HEK293 (cell line): Measurements from ENCODE around the gene PLEKHA6.

Experiments
- FEZF1 ChIP-seq: fragments of 450-650 bp; formaldehyde crosslinking; IDR thresholded peaks from 2 replicates; pipeline ENCODE4 v1.5.1; 2016; ENCODE audit warnings: missing biosample characterization, missing genetic modification characterization
- GLIS2 ChIP-seq: fragments of 450-650 bp; formaldehyde crosslinking; IDR thresholded peaks from 2 replicates; pipeline ENCODE4 v1.5.1; 2016; ENCODE audit warnings: missing biosample characterization, missing genetic modification characterization
- OSR2 ChIP-seq: fragments of 450-650 bp; formaldehyde crosslinking; IDR thresholded peaks from 2 replicates; pipeline ENCODE4 v1.5.1; 2016; ENCODE audit warnings: missing biosample characterization, missing genetic modification characterization
- ZBTB1 ChIP-seq: fragments of 450-650 bp; formaldehyde crosslinking; IDR thresholded peaks from 2 replicates; pipeline ENCODE4 v1.5.1; 2016; ENCODE audit warnings: missing biosample characterization, missing genetic modification characterization
- ZNF239 ChIP-seq: fragments of 450-650 bp; formaldehyde crosslinking; IDR thresholded peaks from 2 replicates; pipeline ENCODE4 v1.5.1; 2016; ENCODE audit warnings: missing biosample characterization, missing genetic modification characterization
- ZNF248 ChIP-seq: fragments of 450-650 bp; formaldehyde crosslinking; IDR thresholded peaks from 2 replicates; pipeline ENCODE4 v1.5.1; 2017; ENCODE audit warnings: missing biosample characterization, missing genetic modification characterization
- ZNF37A ChIP-seq: fragments of 450-650 bp; IDR thresholded peaks from 2 replicates; pipeline ENCODE4 v1.5.1; 2018; ENCODE audit warnings: missing biosample characterization, missing genetic modification characterization
- ZNF585B ChIP-seq: fragments of 450-650 bp; formaldehyde crosslinking; IDR thresholded peaks from 2 replicates; pipeline ENCODE4 v1.5.1; 2016; ENCODE audit warnings: missing biosample characterization, missing genetic modification characterization
- ZNF621 ChIP-seq: fragments of 450-650 bp; formaldehyde crosslinking; IDR thresholded peaks from 2 replicates; pipeline ENCODE4 v1.5.1; 2017; ENCODE audit warnings: missing biosample characterization, missing genetic modification characterization
- ZNF629 ChIP-seq: fragments of 450-650 bp; formaldehyde crosslinking; IDR thresholded peaks from 2 replicates; pipeline ENCODE4 v1.5.1; 2017; ENCODE audit warnings: missing biosample characterization, missing genetic modification characterization
- TF ChIP-seq, protein P1 (sequence below): fragments of 450-650 bp; formaldehyde crosslinking; IDR thresholded peaks from 2 replicates; pipeline ENCODE4 v1.5.1; 2016; ENCODE audit warnings: missing biosample characterization, missing genetic modification characterization
- TF ChIP-seq, protein P2 (sequence below): fragments of 450-650 bp; formaldehyde crosslinking; IDR thresholded peaks from 2 replicates; pipeline ENCODE4 v1.5.1; 2016; ENCODE audit warnings: missing biosample characterization, missing genetic modification characterization, low read depth

DNA sequence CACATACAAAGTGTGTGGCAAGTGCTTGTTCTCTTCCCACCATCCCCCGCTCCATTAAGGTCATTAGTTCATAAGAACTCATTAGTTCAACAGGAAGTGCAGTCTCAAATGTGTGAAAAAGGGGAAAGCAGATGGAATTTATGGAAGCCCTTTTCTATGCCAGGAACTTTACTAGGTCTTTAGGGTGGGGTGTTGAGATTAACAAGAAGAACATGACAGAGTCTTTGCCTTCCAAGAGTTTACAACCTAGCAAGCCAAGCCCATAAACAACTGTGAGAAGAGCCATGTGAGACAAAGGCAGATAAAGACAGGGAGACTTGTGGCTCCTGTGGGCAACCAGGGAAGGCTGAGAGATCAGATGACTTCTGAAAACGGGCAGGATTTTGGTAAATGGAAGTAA lies 21.4 kb downstream of the PLEKHA6 start:
- TF ChIP-seq ZNF621 (tag by site-specific recombination), result no peak
- TF ChIP-seq, protein P1, sequence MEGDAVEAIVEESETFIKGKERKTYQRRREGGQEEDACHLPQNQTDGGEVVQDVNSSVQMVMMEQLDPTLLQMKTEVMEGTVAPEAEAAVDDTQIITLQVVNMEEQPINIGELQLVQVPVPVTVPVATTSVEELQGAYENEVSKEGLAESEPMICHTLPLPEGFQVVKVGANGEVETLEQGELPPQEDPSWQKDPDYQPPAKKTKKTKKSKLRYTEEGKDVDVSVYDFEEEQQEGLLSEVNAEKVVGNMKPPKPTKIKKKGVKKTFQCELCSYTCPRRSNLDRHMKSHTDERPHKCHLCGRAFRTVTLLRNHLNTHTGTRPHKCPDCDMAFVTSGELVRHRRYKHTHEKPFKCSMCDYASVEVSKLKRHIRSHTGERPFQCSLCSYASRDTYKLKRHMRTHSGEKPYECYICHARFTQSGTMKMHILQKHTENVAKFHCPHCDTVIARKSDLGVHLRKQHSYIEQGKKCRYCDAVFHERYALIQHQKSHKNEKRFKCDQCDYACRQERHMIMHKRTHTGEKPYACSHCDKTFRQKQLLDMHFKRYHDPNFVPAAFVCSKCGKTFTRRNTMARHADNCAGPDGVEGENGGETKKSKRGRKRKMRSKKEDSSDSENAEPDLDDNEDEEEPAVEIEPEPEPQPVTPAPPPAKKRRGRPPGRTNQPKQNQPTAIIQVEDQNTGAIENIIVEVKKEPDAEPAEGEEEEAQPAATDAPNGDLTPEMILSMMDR (tag by site-specific recombination), result no peak
- TF ChIP-seq ZNF248, result no peak
- TF ChIP-seq FEZF1 (tag by site-specific recombination), result no peak
- no peak for TF ChIP-seq ZNF629 (tag by site-specific recombination)
- TF ChIP-seq ZNF239 (tag by site-specific recombination), result no peak
- TF ChIP-seq, protein P2, sequence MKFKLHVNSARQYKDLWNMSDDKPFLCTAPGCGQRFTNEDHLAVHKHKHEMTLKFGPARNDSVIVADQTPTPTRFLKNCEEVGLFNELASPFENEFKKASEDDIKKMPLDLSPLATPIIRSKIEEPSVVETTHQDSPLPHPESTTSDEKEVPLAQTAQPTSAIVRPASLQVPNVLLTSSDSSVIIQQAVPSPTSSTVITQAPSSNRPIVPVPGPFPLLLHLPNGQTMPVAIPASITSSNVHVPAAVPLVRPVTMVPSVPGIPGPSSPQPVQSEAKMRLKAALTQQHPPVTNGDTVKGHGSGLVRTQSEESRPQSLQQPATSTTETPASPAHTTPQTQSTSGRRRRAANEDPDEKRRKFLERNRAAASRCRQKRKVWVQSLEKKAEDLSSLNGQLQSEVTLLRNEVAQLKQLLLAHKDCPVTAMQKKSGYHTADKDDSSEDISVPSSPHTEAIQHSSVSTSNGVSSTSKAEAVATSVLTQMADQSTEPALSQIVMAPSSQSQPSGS, result no peak
- no peak for TF ChIP-seq ZNF37A (tag by site-specific recombination)
- TF ChIP-seq ZNF585B (tag by site-specific recombination), result no peak
- TF ChIP-seq GLIS2 (tag by site-specific recombination), result no peak
- no peak for TF ChIP-seq ZBTB1
- TF ChIP-seq OSR2 (tag by site-specific recombination), result no peak
